GM19351 (cell line): ENCODE data around the gene TXN2.
"Not testable (repeated sequence)": the region's sequence is repeated elsewhere in the genome, so short reads cannot be mapped to it uniquely, and the experiment has no call there.

ENCODE experiments used
- ATAC-seq: cut with Tn5 transposase; IDR thresholded peaks from one replicate; pipeline ENCODE4 v1.9.1; 2021; ENCODE audit warnings: mild to moderate bottlenecking, moderate library complexity; ENCODE audit not compliant: unreplicated experiment

TXN2 gene

DNA sequence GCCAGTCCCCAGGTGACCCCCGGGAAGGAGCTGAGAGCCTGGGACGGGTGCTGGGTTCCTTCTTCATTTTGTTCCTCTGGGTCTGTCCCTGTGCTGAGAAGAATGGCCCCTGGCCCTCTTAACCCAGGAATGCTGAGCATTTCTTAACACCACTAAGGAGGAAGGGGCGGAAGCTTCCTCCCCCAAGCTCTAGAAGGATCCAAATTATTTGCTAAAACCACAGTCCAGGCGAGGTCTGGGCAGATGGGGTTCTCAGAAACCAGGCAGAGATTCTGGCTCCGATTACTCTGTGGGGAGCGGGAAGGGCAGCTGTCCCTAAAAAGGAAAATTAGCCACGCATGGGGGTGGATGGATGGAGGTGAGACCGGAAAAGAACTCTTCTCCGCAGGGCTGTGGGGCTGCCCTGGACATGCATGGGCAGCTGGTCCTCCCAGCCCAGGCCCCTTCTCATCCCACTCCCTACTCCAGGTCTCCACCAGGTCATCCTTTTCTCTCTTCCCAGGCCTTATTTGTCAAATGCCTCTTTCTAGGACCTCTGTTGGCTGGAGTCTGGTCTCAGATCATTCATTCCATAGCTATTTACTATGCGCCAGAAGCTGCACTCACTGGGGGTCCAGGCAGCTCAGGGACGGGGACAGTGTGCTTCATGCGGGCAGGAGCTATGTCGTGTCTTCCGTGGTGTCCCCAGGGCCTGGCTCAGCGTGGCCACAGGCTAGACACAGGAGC lies 48.7 kb downstream of the TXN2 start:
- no peak for ATAC-seq

DNA sequence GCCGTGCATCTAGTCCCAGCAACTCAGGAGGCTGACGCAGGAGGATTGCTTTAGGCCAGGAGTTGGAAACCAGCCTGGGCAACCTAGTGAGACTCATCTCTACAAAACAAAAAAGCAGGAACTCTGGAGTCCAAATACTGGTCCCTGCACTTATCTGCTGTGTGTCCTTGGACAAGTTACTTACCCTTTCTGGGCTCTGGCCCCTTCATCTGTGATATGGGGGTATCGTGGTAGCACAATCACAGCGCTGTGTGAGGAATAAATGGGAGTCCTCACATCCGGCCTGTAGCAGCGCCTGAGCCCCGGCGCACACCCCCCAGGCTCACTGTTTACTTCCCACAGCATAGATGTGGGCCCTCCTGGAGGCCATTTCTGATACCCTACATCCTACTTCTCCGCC lies 49.5 kb downstream of the TXN2 start:
- ATAC-seq: no peak

GRCh38 chr22:36430863-36431262 lies 50.6 kb downstream of the TXN2 start:
- no peak for ATAC-seq

DNA sequence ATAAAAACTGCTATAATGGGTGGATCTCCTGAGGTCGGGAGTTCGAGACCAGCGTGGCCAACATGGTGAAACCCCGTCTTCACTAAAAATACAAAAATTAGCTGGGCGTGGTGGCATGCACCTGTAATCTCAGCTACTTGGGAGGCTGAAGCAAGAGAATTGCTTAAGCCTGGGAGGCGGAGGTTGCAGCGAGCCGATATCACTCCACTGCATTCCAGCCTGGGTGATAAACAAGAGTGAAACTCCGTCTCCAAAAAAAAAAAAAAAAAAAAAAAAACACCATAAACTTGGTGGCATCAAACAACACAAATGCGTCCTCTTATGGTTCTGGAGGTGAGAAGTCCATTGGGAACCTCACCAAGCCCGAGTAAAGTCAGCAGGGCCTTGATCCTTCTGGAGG lies 53.5 kb downstream of the TXN2 start:
- not testable (repeated sequence) for ATAC-seq

DNA sequence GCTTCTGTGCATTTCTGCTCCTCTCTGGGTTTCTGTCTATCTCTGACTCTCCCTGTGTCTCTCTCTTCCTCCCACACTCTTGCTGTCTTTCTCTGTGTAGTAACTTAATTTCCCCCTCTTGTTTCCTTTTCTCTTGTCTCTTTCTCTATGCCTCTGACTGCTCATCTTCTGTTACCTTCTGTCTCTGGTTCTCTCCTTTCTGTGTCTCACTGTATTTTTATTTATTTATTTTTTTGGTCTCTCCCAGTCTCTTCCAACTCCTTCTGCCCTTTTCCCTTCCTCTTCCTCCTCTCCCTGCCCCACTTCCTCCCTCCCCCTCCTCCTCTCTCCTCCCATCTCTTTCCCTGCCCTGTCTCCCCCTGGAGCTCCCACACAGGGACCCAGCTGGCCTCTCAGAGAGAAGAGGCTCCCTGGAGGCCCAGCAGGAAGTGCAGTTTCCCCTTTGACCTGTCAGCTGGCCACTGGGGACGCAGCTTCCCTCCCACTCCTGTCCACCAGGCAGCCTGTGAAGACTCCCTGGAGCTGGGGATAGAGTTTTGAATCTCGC lies 55.4 kb downstream of the TXN2 start:
- ATAC-seq: no peak

GRCh38 chr22:36424901-36425579 lies 56.4 kb downstream of the TXN2 start:
- no peak for ATAC-seq

- not testable (repeated sequence) for ATAC-seq
Measured at GRCh38 chr22:36424466-36424865, 57.0 kb downstream of the TXN2 start.

DNA sequence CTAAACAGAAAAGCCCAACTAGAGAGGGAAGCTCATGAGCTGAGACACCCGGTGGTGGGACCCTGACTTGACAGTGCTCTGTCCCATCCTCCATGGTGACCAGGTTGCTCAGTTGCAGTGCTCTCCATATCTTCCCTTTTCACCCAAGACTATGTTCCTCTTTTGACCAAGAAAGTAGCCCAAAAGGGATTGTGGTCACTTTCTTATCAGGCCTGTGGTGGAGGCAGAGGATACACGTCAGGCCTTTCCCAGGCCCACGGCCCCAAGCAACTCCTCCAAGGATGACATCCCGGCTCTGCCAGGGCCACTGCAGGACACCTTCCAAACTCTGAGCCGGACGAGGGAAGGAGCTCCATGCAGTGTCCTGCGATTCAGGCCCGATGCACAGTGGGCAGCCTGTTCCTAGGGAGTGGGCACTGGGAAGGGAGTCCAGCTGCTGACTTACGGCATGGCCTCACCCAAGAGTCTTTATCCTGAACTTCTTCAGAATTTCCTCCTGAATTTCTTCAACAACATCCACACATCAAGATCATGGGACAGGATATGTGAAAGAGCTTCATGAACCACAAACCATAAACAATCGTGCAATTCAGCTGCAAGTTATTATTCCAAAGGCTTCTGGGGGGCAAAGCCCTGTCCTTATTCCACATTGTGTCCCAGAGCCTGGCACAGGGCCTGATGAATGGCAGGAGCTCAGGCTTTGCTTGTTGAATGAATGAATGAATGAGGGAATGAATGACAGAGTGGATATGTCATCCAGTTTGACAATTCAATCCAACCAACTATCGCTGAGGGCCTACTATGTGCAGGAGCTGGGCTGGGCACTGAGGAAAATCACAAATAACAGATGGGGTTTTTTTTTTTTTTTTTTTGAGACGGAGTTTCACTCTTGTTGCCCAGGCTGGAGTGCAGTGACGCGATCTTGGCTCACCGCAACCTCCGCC lies 57.7 kb downstream of the TXN2 start:
- ATAC-seq: no peak

DNA sequence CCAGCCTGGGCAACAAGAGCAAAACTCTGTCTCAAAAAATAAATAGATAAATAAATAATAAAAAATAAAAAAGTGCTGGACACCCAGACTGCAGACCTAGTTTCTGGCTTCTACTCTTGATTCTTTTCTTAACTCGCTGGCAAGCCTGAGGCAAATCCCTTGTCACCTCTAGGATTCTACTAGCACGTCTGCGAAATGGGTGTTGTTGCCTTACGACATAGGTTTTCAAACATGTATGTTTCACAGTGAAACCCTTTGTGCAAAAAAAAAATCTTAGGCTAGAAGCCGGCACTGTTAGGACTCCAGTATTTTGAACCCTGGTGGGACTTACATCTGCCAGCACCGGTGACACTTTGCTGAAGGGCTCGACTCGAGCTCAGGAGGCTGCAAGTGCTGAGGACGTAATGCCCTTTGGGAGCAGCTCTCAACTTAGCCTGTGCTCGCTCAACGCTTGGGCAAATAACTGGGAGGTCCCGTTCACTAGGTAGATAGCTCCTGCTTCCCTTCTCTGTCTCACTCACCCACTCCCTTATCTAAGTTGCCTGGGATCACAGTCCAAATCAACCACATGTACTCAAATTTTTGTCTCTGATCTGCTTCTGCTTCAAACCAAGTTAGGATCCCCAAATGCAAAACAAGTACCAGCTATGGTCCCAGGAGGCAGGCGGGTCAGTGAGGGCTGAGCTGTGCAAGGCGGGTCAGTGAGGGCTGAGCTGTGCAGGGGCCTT lies 59.0 kb downstream of the TXN2 start:
- no peak for ATAC-seq

- ATAC-seq: no peak
Measured at GRCh38 chr22:36419912-36420882, 61.2 kb downstream of the TXN2 start.

GRCh38 chr22:36419177-36419911 lies 62.1 kb downstream of the TXN2 start:
- no peak for ATAC-seq

- no peak for ATAC-seq
Measured at GRCh38 chr22:36417281-36417686, 64.2 kb downstream of the TXN2 start.
